HCT116 (cell line): ENCODE measurements around the gene TNS2. TPM values are rescaled to one million over a fixed set of nuclear protein-coding genes. Genes with fewer than 3 reads are reported as not detected.
A peak's percentile ranks its signal among the peaks of the same experiment; 100 is the strongest.

Experiments used
- ATAC-seq: fragments of 200-7000 bp; cut with Tn5 transposase; 2 replicates; pipeline ENCODE4 v1.9.1; 2020; ENCODE audit warnings: mild to moderate bottlenecking, moderate library complexity
- BruUV-seq: library from RNA; stranded (reverse); fragments of 400-500 nt; replicated peaks from 2 replicates; lab custom pipeline; 2021; lab: Mats Ljungman, UMichigan
- CTCF ChIA-PET: fragments of 300-600 bp; sonication (Branson Sonifier 250); formaldehyde crosslinking; loops from one replicate; lab custom pipeline; 2021; ENCODE audit warnings: antibody characterized with exemption; lab: Charles Lee
- POLR2A ChIA-PET: fragments of 300-600, 350-600 bp; sonication (Branson Sonifier 250); formaldehyde crosslinking; loops from one replicate; lab custom pipeline; 2021; ENCODE audit warnings: antibody characterized with exemption; lab: Charles Lee
- RAD21 ChIA-PET, 2 experiments: fragments of 300-600 bp; sonication (Branson Sonifier 250); formaldehyde crosslinking; loops; one replicate each; lab custom pipeline; 2023; ENCODE audit warnings: low total read pairs in 2 of 2; ENCODE audit not compliant: uncharacterized antibody in 2 of 2, unreplicated experiment in 2 of 2, low non-redundant PET in 1 of 2; lab: Charles Lee
- DNase-seq: peaks from one replicate; pipeline ENCODE4 v3.0.0-alpha.2; 2010; ENCODE audit warnings: low read depth, low spot score
- H2AFZ ChIP-seq: fragments of 200-600 bp; shearing (Covaris generic), sonication (generic); 2 replicates; pipeline ENCODE4 v1.6.1; 2017; ENCODE audit warnings: low read depth, mixed run types, mixed read lengths, antibody characterized with exemption, low read length; ENCODE audit not compliant: poor library complexity, severe bottlenecking
- H3K27ac ChIP-seq: 2 replicates; pipeline ENCODE4 v1.5.1; 2012; ENCODE audit warnings: low read depth, low read length
- H3K27me3 ChIP-seq: fragments of 200-600 bp; sonication (generic); 2 replicates; pipeline ENCODE4 v1.6.1; 2016; ENCODE audit warnings: mixed run types, low read length, mixed read lengths; ENCODE audit not compliant: insufficient read depth
- H3K36me3 ChIP-seq, 2 experiments: fragments of 200-500 bp in 1 of 2; fragments of 200-600 bp in 1 of 2; sonication (Bioruptor generic) in 1 of 2; sonication (generic) in 1 of 2; 2 replicates each; pipeline versions ENCODE4 v1.5.1 to v1.6.1; 2014 to 2016; ENCODE audit warnings: low read length in 2 of 2, inconsistent platforms in 1 of 2, mixed read lengths in 1 of 2, mixed run types in 1 of 2; ENCODE audit not compliant: insufficient read depth in 2 of 2, control insufficient read depth in 1 of 2
- H3K4me1 ChIP-seq, 2 experiments: fragments of 200-600 bp in 1 of 2; sonication (generic) in 1 of 2; 2 replicates each; pipeline versions ENCODE4 v1.5.1 to v1.6.1; 2012 to 2017; ENCODE audit warnings: low read length in 2 of 2, inconsistent platforms in 1 of 2, mild to moderate bottlenecking in 1 of 2, mixed read lengths in 1 of 2, mixed run types in 1 of 2, moderate library complexity in 1 of 2; ENCODE audit not compliant: insufficient read depth in 2 of 2, control insufficient read depth in 1 of 2
- H3K4me2 ChIP-seq: fragments of 200-600 bp; sonication (generic); 2 replicates; pipeline ENCODE4 v1.6.1; 2017; ENCODE audit warnings: mixed run types, low read length, mixed read lengths
- H3K4me3 ChIP-seq, 2 experiments: fragments of 200-600 bp in 1 of 2; sonication (generic) in 1 of 2; replicated peaks in 1 of 2; 2 replicates each; pipeline ENCODE4 v1.5.1; 2011 to 2016; ENCODE audit warnings: low read length in 2 of 2, control low read depth in 1 of 2, low read depth in 1 of 2, mild to moderate bottlenecking in 1 of 2, mixed read lengths in 1 of 2, mixed run types in 1 of 2
- H3K79me2 ChIP-seq: fragments of 200-600 bp; sonication (generic); 2 replicates; pipeline ENCODE4 v1.6.1; 2017; ENCODE audit warnings: mild to moderate bottlenecking, mixed run types, low read length, moderate library complexity, mixed read lengths; ENCODE audit not compliant: insufficient read depth
- H3K9ac ChIP-seq: fragments of 200-600 bp; sonication (generic); 2 replicates; pipeline ENCODE4 v1.6.1; 2016; ENCODE audit warnings: low read length, mixed read lengths
- H3K9me2 ChIP-seq: fragments of 200-600 bp; sonication (generic), shearing (Covaris generic); 2 replicates; pipeline ENCODE4 v1.6.1; 2017; ENCODE audit warnings: mixed run types, mild to moderate bottlenecking, moderate library complexity; ENCODE audit not compliant: insufficient read depth
- H3K9me3 ChIP-seq, 2 experiments: fragments of 200-500 bp in 1 of 2; fragments of 200-600 bp in 1 of 2; sonication (Bioruptor generic) in 1 of 2; sonication (generic) in 1 of 2; 2 replicates each; pipeline ENCODE4 v1.6.1; 2014 to 2017; ENCODE audit warnings: low read length in 2 of 2, mixed read lengths in 2 of 2, inconsistent platforms in 1 of 2, low read depth in 1 of 2, mild to moderate bottlenecking in 1 of 2, mixed run types in 1 of 2, moderate library complexity in 1 of 2; ENCODE audit not compliant: control insufficient read depth in 1 of 2, insufficient read depth in 1 of 2
- H4K20me1 ChIP-seq: fragments of 200-600 bp; sonication (generic), shearing (Covaris generic); 2 replicates; pipeline ENCODE4 v1.6.1; 2017; ENCODE audit warnings: mixed run types, mild to moderate bottlenecking, moderate library complexity; ENCODE audit not compliant: insufficient read depth
- CBX3 ChIP-seq: IDR thresholded peaks from 2 replicates; pipeline ENCODE4 v1.6.1; 2012; ENCODE audit warnings: low read depth
- CEBPB ChIP-seq: IDR thresholded peaks from 2 replicates; pipeline ENCODE4 v1.6.1; 2012; ENCODE audit warnings: low read depth
- ELF1 ChIP-seq: IDR thresholded peaks from 2 replicates; pipeline ENCODE4 v1.6.1; 2012; ENCODE audit warnings: low read depth, borderline replicate concordance
- EZH2phosphoT487 ChIP-seq: fragments of 200-600 bp; IDR thresholded peaks from 2 replicates; pipeline ENCODE4 v1.6.1; 2018; ENCODE audit warnings: antibody characterized with exemption, borderline replicate concordance
- RAD21 ChIP-seq: IDR thresholded peaks from 2 replicates; pipeline ENCODE4 v1.6.1; 2012; ENCODE audit warnings: low read depth, mild to moderate bottlenecking
- SIN3A ChIP-seq: IDR thresholded peaks from 2 replicates; pipeline ENCODE4 v1.6.1; 2012; ENCODE audit warnings: low read depth
- SP1 ChIP-seq: IDR thresholded peaks from 2 replicates; pipeline ENCODE4 v1.6.1; 2012; ENCODE audit warnings: low read depth
- intact Hi-C: fragments of 100-400 bp; cut with micrococcal nuclease; formaldehyde crosslinking; loops from 2 replicates; pipeline ENCODE4 v1.10.0; 2022
- total RNA-seq: library from RNA; stranded (reverse); gene quantifications from one replicate; pipeline ENCODE4 v1.2.1, GENCODE V29; 2021; ENCODE audit not compliant: unreplicated experiment
- TF ChIP-seq, protein P1 (sequence below): IDR thresholded peaks from 2 replicates; pipeline ENCODE4 v1.6.1; 2012
- TF ChIP-seq, protein P2 (sequence below): IDR thresholded peaks from 2 replicates; pipeline ENCODE4 v1.6.1; 2011; ENCODE audit warnings: mild to moderate bottlenecking, low read length, moderate library complexity; ENCODE audit not compliant: insufficient replicate concordance; ENCODE audit errors: extremely low read depth
- TF ChIP-seq, protein P3 (sequence below), 3 experiments: fragments of 200-600 bp in 1 of 3; sonication (generic) in 1 of 3; IDR thresholded peaks in 2 of 3; conservative IDR thresholded peaks in 1 of 3; 2 replicates each; pipeline ENCODE4 v1.5.1; 2012 to 2017; ENCODE audit warnings: low read depth in 2 of 3, low read length in 2 of 3, antibody characterized with exemption in 1 of 3, borderline replicate concordance in 1 of 3, control low read depth in 1 of 3, mild to moderate bottlenecking in 1 of 3, mixed read lengths in 1 of 3, mixed run types in 1 of 3, moderate library complexity in 1 of 3; ENCODE audit not compliant: insufficient read depth in 1 of 3

TNS2 gene
- total RNA-seq, 1 experiment from 2014 or later = 25.7 TPM

DNA sequence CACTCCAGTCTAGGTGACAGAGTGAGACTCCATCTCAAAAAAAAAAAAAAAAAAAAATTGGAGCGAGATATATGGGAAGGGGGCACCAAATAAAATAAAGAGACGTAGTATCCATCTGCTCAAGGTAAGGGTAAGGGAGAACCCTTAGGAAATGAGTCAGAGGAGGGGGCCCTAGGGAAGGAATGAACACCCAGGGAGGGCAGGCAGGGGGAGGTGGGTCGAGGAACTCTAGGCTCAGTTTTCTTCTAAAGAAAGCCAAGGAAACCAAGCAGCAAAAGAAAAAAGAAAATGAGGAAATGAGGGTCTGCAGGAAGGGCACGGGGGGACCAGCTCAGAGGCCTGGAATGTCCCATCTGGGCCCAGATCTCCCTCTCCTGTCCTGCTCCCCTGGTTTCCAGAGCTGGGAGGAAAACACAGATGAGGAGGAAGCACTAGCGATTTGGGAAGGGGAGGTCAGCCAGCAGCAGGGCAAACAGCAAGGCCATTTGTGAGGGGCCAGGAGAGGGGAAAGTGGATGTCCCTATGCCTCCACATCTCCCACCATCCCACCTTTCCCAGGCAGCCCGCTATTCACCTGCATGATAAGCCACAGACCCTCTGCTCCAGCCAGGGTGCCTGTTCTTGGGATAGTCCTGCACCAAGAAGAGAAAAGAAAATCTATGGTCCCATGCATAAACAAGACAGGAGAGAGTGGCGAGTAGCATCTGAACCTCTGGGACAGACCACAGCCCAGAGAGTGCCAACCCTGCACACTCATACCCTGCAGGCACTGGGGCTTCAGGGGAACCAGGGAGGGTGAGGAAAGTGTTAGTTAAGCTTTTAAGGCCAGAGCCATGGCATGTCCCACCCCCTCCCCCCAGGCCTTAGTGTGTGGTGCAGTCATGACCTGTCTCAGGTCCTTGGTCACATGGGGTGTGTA lies 17.5 kb downstream of the TNS2 start:
- Histone ChIP-seq H3K9ac (no peak overlapping the region), H3K9me3 (no peaks in the 10 kb centered on the region), H3K9me2 (no peaks in the 10 kb centered on the region), H3K27ac (peak overlapping the region; percentile 9; the same call in 1 of the 2 replicates), H3K4me1 (peaks cover 12 to 52% of the 10 kb centered on the region in 2 experiments), H3K79me2 (no peaks in the 10 kb centered on the region), H3K4me2 (peak overlapping the region; percentile 62), H2AFZ (no peak overlapping the region), H4K20me1 (no peaks in the 10 kb centered on the region), H3K27me3 (no peaks in the 10 kb centered on the region), H3K36me3 (peaks cover 3 to 36% of the 10 kb centered on the region in 2 experiments; a peak in 3 of 4 replicates), H3K4me3 (no peak overlapping the region)
- BruUV-seq = no TSS peak
- TF ChIP-seq, protein P1, sequence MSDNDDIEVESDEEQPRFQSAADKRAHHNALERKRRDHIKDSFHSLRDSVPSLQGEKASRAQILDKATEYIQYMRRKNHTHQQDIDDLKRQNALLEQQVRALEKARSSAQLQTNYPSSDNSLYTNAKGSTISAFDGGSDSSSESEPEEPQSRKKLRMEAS = no peak
- TF ChIP-seq, protein P2, sequence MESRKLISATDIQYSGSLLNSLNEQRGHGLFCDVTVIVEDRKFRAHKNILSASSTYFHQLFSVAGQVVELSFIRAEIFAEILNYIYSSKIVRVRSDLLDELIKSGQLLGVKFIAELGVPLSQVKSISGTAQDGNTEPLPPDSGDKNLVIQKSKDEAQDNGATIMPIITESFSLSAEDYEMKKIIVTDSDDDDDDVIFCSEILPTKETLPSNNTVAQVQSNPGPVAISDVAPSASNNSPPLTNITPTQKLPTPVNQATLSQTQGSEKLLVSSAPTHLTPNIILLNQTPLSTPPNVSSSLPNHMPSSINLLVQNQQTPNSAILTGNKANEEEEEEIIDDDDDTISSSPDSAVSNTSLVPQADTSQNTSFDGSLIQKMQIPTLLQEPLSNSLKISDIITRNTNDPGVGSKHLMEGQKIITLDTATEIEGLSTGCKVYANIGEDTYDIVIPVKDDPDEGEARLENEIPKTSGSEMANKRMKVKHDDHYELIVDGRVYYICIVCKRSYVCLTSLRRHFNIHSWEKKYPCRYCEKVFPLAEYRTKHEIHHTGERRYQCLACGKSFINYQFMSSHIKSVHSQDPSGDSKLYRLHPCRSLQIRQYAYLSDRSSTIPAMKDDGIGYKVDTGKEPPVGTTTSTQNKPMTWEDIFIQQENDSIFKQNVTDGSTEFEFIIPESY = no peak
- TF ChIP-seq ELF1 (no peak), RAD21 (no peak), SIN3A (no peak), SP1 (no peak), CBX3 (no peak), CEBPB (no peak), EZH2phosphoT487 (no peak)
- TF ChIP-seq, protein P3, sequence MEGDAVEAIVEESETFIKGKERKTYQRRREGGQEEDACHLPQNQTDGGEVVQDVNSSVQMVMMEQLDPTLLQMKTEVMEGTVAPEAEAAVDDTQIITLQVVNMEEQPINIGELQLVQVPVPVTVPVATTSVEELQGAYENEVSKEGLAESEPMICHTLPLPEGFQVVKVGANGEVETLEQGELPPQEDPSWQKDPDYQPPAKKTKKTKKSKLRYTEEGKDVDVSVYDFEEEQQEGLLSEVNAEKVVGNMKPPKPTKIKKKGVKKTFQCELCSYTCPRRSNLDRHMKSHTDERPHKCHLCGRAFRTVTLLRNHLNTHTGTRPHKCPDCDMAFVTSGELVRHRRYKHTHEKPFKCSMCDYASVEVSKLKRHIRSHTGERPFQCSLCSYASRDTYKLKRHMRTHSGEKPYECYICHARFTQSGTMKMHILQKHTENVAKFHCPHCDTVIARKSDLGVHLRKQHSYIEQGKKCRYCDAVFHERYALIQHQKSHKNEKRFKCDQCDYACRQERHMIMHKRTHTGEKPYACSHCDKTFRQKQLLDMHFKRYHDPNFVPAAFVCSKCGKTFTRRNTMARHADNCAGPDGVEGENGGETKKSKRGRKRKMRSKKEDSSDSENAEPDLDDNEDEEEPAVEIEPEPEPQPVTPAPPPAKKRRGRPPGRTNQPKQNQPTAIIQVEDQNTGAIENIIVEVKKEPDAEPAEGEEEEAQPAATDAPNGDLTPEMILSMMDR (IDR thresholded peaks at IDR 0.05 in 2 of 3, conservative IDR thresholded peaks at IDR 0.05 in 1 of 3; ENCODE audit: borderline replicate concordance in 1 of 3, insufficient read depth in 1 of 3, low read depth in 2 of 3, low read length in 2 of 3) = no peak
- no peak for ATAC-seq
- CTCF ChIA-PET = interaction anchor here (0.5 to 3.9 kb wide), 9 partner anchors 13 to 404 kb away, joined by 3 to 110 read pairs (median 13); partner anchors contain the start of genes CSAD, IGFBP6 and ZNF740
- RAD21 ChIA-PET = interaction anchor here (1.3 to 3.2 kb wide), 4 partner anchors 30 to 92 kb away, joined by 3 to 30 read pairs (median 18); partner anchors contain the start of gene IGFBP6 (in 2 of the 2)
- no peak for DNase-seq
- intact Hi-C loops = loop anchor here (1.0 to 10.0 kb wide), 2 partner anchors 92 to 217 kb away; no protein-coding TSS in a partner anchor
- POLR2A ChIA-PET = interaction anchor here (1.3 to 2.9 kb wide), 2 partner anchors 12 to 32 kb away, joined by 7 to 13 read pairs; partner anchors contain the start of gene SPRYD3
